Activated CD4-positive, alpha-beta T cell treated with anti-CD3 and anti-CD28 coated beads, Interleukin-2, Interleukin-4, amounts not matched to agents 100 ng/mL and 50 ng/mL, durations not matched to agents 16 hours and 8 hours (primary cell): ENCODE measurements around the gene PHF23.
A peak's percentile ranks its signal among the peaks of the same experiment; 100 is the strongest.

Experiments
- DNase-seq: peaks from one replicate; pipeline ENCODE4 v3.0.0-alpha.2; 2020; ENCODE audit warnings: low spot score

The PHF23 gene

DNA sequence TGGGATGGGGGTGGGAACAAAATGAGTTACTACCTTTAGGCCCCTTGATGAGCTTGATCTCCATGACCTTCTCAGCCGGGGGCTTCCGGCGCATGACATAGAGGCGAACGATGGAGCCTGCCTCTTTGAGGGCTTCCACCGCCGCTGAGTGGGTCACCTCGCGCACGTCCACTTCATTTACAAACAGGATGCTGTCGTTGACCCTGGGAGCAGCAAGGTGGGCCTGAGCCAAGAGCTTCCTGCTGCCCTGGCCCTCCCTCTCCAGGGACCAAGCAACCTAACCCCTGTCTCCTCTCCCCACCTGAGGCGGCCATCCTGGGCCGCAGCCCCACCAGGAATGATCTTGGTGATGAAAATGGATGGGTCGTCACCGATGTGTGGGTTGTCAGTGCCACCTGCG is 35.9 kb downstream of the PHF23 start:
- no peak for DNase-seq

DNA sequence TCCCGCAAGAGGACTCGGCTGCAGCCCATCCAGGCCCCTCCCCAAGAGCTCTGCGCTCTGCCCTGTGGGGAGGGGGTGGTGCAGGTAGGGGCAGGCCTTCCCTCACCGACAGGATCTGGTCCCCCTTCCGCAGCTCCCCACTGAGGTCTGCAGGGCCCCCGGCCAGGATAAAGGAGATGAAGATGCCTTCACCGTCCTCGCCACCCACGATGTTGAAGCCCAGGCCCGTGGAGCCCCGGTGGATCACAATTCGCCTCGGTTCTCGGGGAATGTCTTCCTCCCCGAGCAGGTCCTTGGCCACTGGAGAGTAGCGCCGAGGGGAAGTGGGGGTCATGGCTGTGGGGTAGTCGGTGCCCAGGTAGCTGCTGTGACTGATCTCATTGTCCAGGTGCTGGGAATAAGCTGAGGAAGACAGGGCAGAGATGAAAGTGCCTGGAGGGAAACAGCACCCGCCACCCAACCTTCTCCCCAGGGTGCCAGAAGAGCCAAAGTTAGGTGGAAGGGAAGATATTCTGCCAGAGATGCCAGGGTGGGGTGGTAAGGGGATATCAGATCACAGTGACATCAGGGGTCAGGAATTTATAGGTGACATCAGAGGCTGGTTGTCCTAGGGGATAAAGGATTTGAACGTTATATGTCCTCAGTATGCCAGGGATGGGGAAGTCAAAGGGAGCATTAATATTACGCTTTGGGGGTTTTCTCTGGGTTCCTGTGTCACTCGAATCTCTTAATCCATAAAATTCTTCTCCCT is 42.4 kb downstream of the PHF23 start:
- DNase-seq, result no peak

DNA sequence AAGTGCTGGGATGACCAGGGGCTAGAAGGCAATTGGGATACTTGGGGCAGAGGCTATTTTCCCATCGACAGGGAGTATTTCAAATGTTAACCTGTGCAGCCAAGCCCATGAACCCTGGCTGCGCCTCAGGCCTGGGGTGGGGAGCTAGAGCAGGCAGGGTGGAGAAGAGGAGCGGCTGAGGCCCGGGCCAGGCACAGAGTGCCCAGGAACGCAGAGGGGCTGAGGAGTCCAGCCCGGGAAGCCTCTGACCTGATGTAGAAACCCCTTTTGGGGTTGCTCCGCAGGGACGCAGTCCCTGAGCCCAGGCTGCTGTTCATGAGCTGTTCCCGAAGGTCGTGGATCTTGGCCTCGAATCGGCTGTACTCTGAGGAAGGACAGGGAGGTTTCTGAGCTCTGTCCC is 43.3 kb downstream of the PHF23 start:
- DNase-seq, result no peak

DNA sequence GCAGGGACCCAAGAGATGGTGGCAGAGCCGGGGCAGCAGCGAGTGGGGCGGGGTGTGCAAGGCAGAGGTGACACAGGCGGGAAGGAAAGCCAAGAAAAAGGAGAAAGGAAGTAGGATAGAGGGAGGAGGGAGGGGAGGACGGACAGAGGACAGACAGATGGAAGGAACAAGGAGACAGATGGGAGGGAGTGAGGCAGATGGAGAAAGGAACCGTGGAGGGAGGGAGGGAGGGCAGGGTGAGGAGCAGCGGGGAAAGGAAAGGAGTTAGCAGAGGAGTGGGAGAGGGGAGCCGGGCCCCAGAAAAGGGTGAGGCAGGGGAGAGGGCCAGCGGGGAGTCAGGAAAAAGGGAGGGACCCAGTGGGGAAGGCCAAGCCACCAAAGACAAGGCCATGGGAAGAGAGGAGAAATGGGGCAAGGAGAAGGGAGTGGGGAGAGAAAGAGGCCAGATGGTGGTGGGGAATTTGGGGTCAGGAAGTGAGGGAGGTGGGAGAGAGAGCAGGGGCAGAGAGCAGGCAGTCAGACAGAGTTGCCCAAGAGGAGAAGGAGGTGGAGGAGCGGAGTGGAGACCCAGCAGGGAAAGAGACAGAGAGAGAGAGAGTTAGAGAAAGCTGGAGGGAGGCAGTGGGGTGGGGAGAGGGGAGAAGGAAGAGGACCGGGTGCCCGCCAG is 46.9 kb downstream of the PHF23 start:
- DNase-seq, result no peak

DNA sequence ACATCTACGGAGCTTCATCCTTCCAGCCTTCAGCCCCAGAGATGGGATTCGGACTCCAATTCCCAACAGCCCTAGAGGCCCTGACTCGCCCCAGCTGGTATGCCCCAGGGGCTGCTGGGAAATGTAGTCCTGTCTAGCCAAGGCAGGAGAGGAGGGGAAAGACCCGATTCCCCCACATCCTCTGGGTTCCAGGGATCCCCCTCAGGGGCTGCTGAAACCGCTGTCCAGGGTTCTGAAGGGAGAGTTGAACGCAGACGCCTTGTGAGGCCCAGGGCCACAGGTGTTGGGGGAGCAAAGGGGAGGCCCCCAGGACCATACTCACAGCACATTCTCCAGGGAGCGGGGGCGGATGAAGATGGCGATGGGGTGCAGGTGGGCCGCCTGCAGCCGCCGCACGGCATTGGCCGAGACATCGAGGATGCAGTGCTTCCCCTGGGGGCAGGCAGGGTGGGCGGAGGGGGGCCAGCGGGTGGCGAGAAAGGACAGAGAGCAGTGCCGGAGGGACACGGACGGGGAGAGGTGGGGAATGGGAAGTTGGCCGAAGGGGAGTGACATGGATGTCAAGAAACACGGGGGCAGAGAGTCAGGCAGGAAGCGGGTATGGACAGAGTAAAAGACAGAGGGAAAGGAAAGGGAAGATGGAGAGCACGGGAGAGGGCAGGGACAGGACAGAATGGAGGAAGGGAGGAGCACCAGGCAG is 47.5 kb downstream of the PHF23 start:
- DNase-seq, result peak; percentile 34

DNA sequence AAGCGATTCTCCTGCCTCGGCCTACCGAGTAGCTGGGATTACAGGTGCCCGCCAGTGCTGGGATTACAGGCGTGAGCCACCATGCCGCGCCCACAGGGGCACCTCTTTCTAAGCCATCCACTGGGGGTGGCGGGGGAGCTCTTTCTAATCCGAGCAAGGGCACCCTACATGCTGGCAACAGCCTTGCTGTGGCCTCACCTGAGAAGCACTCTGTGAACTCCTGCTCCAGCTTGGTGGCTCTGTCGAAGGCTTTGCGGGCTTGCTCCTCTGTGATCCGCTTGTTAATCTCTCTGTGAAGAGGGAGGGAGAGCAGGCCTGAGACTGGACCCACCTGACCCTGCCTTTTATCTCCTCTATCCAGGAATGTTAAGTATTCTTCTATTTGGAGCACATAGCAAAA is 48.2 kb downstream of the PHF23 start:
- DNase-seq, result no peak

DNA sequence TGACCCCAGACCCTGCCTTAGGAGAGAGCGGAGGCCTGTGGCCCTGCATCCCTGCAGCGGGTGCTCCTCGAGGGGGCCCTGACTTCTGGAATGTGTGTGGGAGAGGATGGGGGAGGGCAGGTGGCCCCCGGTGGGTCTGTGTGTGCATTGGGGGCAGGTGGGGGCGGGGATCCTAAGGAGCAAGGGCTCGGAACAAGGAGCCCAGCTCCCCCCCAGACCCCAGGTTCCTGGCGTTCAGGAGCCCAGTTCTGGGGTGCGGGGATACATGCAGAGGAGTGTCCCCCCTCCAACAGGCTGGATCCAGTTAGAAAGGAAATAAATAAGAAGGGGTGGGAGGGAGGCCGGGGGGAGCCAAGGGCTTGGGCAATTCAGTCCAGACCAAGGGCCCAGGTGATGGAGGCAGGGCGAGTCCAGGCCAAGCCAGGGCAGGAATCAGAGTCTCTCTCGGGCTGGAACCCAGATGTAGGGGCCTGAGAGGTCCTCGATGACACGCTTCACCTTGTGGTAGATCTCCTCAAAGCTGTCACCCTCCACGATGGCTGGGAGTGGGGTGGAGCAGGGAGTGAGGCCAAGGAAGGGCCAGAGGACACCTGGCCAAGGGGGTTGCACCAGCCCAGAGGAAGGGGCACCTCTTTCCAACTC is 48.9 kb downstream of the PHF23 start:
- DNase-seq, result no peak

DNA sequence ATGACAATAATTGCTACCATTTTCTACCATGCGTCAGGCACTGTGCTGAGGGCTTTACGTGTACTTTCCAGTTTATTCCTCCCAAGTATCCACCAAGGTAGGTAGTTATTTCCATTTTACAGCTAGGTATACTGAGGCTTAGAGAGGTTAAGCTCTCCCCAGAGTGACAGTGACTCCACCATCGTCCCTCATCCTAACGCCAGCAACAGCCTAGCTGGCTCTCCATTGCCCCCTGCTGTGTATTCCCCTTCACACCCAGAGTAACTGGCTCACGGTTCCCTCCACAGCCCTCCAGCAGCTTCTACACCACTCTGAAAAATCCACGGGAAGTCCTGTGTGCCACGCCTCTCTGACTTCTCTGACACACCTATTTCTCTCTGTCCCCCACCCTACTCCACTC is 53.0 kb downstream of the PHF23 start:
- peak; percentile 9 for DNase-seq
